ENCODE measurements around the gene NTN3.

DNA sequence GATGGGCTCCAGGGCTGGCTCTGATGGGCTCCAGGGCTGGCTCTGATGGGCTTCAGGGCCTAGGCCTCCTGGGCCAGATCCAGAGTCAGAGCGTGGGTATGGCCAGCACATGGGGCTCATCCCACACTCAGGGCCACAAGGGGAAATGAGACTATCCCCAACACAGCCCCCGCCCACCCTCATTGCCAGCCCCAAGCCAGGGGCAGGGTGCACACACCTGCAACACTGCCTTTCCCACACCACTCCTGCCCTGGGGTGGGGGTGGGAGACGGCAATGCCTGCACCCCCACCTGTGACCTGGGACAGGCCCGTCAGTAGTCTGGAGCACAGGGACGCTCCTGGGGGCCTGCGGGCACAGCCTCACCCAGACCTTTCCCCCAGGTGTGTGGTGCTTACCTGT, 28.4 kb downstream of the NTN3 start:
- TF ChIP-seq, protein P1, sequence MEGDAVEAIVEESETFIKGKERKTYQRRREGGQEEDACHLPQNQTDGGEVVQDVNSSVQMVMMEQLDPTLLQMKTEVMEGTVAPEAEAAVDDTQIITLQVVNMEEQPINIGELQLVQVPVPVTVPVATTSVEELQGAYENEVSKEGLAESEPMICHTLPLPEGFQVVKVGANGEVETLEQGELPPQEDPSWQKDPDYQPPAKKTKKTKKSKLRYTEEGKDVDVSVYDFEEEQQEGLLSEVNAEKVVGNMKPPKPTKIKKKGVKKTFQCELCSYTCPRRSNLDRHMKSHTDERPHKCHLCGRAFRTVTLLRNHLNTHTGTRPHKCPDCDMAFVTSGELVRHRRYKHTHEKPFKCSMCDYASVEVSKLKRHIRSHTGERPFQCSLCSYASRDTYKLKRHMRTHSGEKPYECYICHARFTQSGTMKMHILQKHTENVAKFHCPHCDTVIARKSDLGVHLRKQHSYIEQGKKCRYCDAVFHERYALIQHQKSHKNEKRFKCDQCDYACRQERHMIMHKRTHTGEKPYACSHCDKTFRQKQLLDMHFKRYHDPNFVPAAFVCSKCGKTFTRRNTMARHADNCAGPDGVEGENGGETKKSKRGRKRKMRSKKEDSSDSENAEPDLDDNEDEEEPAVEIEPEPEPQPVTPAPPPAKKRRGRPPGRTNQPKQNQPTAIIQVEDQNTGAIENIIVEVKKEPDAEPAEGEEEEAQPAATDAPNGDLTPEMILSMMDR (IDR thresholded peaks at IDR 0.05 in 8 of 11, conservative IDR thresholded peaks at IDR 0.05 in 3 of 11) = no peak
- TF ChIP-seq POLR2A (IDR thresholded peaks at IDR 0.05) = no peak
